Measurements from ENCODE around the gene SLC18A2. TPM values are rescaled to one million over a fixed set of nuclear protein-coding genes. Genes with fewer than 3 reads are reported as not detected.

Gene SLC18A2
- total and polyA plus RNA-seq, 2 of the 8 experiments (the other 6 are each of a cell fraction or from before 2014, with no cell fraction given): 6.5 to 7.0 TPM

- no peak overlapping the region for H3K9ac ChIP-seq (replicated peaks in 1 of 4; ENCODE audit: extremely low read depth in 1 of 4, low read depth in 3 of 4, low read length in 3 of 4)
- no peak overlapping the region for H2BK5ac ChIP-seq (ENCODE audit: low read depth, low read length)
- H2BK20ac ChIP-seq (ENCODE audit: low read length): no peak overlapping the region
- 96% methylated on average over 10 of the region's 10 CpGs; no CpG with 5 or more reads in 1 of the 2 experiments for WGBS, 2 experiments (ENCODE audit: extremely low coverage in 1 of 2, insufficient coverage in 1 of 2, insufficient read length in 1 of 2, insufficient replicate concordance in 2 of 2, low coverage in 1 of 2, low lambda C conversion rate in 2 of 2, missing lambda C conversion rate in 1 of 2)
- H3K4me1 ChIP-seq (replicated peaks in 1 of 4; ENCODE audit: control insufficient read depth in 3 of 4, insufficient read depth in 4 of 4, low read length in 3 of 4): peaks cover 0 to 10% (median 5%) of the 10 kb centered on the region in 4 experiments; a peak in 4 of 7 replicates
- DNase-seq (ENCODE audit: low read depth in 1 of 2, low spot score in 2 of 2) (no peak), FAIRE-seq (no peak)
- no peaks in the 10 kb centered on the region for H3K36me3 ChIP-seq (ENCODE audit: control insufficient read depth in 2 of 4, insufficient read depth in 4 of 4, low read length in 3 of 4)
- H2BK120ac ChIP-seq (replicated peaks; ENCODE audit: low read depth, low read length): no peak overlapping the region
- CTCF ChIA-PET (ENCODE audit: partially characterized antibody): interaction anchor here (1.3 to 4.0 kb wide), 6 partner anchors 35 to 58 kb away, joined by 3 to 16 read pairs (median 8); no protein-coding TSS in a partner anchor
- H3K79me1 ChIP-seq (ENCODE audit: low read depth, low read length): no peaks in the 10 kb centered on the region
- no peak overlapping the region for H2BK15ac ChIP-seq (ENCODE audit: low read length)
- no peaks in the 10 kb centered on the region for H4K20me1 ChIP-seq (replicated peaks in 1 of 2; ENCODE audit: control insufficient read depth in 1 of 2, insufficient read depth in 2 of 2, low read length in 2 of 2)
- no peak overlapping the region for H3K56ac ChIP-seq (replicated peaks; ENCODE audit: insufficient read length, low read depth, low read length)
- H3K27me3 ChIP-seq (replicated peaks in 1 of 4; ENCODE audit: control insufficient read depth in 3 of 4, extremely low read depth in 1 of 4, insufficient read depth in 3 of 4, low read length in 3 of 4): no peaks in the 10 kb centered on the region
- no peaks in the 10 kb centered on the region for H3K9me3 ChIP-seq (ENCODE audit: insufficient read depth in 2 of 2, low read depth in 1 of 2, low read length in 1 of 2)
- no peaks in the 10 kb centered on the region; the same call in 1 of the 2 replicates for H3K23me2 ChIP-seq (ENCODE audit: low read depth, low read length)
- H2BK12ac ChIP-seq (ENCODE audit: low read depth, low read length): no peak overlapping the region
- POLR2A ChIA-PET (ENCODE audit: partially characterized antibody): no interaction called here
- no peak overlapping the region for H3K27ac ChIP-seq (ENCODE audit: low read depth, low read length)
- H3K14ac ChIP-seq (ENCODE audit: insufficient read length): no peak overlapping the region
- H3K18ac ChIP-seq (ENCODE audit: extremely low read depth, low read length): no peak overlapping the region
- H3K4me3 ChIP-seq (ENCODE audit: extremely low read depth in 1 of 4, insufficient read depth in 2 of 4, low read depth in 3 of 4, low read length in 4 of 4): no peak overlapping the region
- no peaks in the 10 kb centered on the region for H3K79me2 ChIP-seq (ENCODE audit: control insufficient read depth in 1 of 2, insufficient read depth in 2 of 2, low read length in 2 of 2)
- no peak overlapping the region for H3K23ac ChIP-seq (ENCODE audit: insufficient read length)
- no peak overlapping the region for H4K8ac ChIP-seq (ENCODE audit: extremely low read depth, insufficient read depth, low read length)
- no peak overlapping the region for H2AFZ ChIP-seq (ENCODE audit: low read length)
- no peak overlapping the region for H3K4ac ChIP-seq (replicated peaks; ENCODE audit: insufficient read length, low read depth, low read length)
- TF ChIP-seq USF2 (IDR thresholded peaks at IDR 0.05; ENCODE audit: low read length): no peak
- H3K4me2 ChIP-seq (ENCODE audit: insufficient read depth in 1 of 2, low read depth in 2 of 2, low read length in 2 of 2): no peak overlapping the region
- H4K5ac ChIP-seq (ENCODE audit: insufficient read length, low read depth, low read length): no peak overlapping the region
- H4K91ac ChIP-seq (replicated peaks; ENCODE audit: insufficient read length, low read length): no peak overlapping the region
- no peak overlapping the region for H2AK5ac ChIP-seq (ENCODE audit: low read depth, low read length)
Observed at GRCh38 chr10:117262291-117262902, 21.5 kb downstream of the SLC18A2 start.
